NB4 (cell line): ENCODE data around the gene DGKB.

Experiments
- DNase-seq: peaks from one replicate; pipeline ENCODE4 v3.0.0; 2010; ENCODE audit warnings: low read depth
- H3K4me3 ChIP-seq: one replicate; pipeline ENCODE4 v1.5.1; 2011; ENCODE audit warnings: mild to moderate bottlenecking, low read depth, low read length, moderate library complexity
- CTCF ChIP-seq: IDR thresholded peaks from one replicate; pipeline ENCODE4 v1.5.1; 2012; ENCODE audit warnings: low read depth, low read length
- MAX ChIP-seq: IDR thresholded peaks from 2 replicates; pipeline ENCODE4 v1.6.1; 2011; ENCODE audit warnings: low read depth, low read length
- MYC ChIP-seq: IDR thresholded peaks from 2 replicates; pipeline ENCODE4 v1.6.1; 2011; ENCODE audit warnings: low read depth, low read length
- POLR2A ChIP-seq: IDR thresholded peaks from 2 replicates; pipeline ENCODE4 v1.6.1; 2011; ENCODE audit warnings: mild to moderate bottlenecking; ENCODE audit not compliant: insufficient read length; ENCODE audit errors: extremely low read depth

DGKB gene

GRCh38 chr7:14144538-14144937, 758.0 kb downstream of the DGKB start:
- DNase-seq, result no peak
- TF ChIP-seq MYC (no peak), MAX (no peak), POLR2A (no peak), CTCF (no peak)
- H3K4me3 ChIP-seq, result no peak overlapping the region

GRCh38 chr7:14144109-14144508, 758.4 kb downstream of the DGKB start:
- no peak for DNase-seq
- TF ChIP-seq MYC, result no peak
- no peak for TF ChIP-seq MAX
- no peak overlapping the region for H3K4me3 ChIP-seq

- no peak for DNase-seq
- TF ChIP-seq CTCF (no peak), MYC (no peak), MAX (no peak), POLR2A (no peak)
- no peak overlapping the region for H3K4me3 ChIP-seq
Measured at GRCh38 chr7:14137676-14138075, 764.9 kb downstream of the DGKB start.

- DNase-seq, result no peak
- H3K4me3 ChIP-seq, result no peak overlapping the region
- TF ChIP-seq POLR2A, result no peak
- no peak for TF ChIP-seq MAX
- no peak for TF ChIP-seq MYC
- TF ChIP-seq CTCF, result no peak
Measured at GRCh38 chr7:14133752-14134151, 768.8 kb downstream of the DGKB start.

- DNase-seq, result peak; percentile 6
- TF ChIP-seq CTCF (no peak), MYC (no peak), MAX (no peak), POLR2A (no peak)
Measured at GRCh38 chr7:14125998-14126397, 776.6 kb downstream of the DGKB start.

GRCh38 chr7:14124716-14125115, 777.8 kb downstream of the DGKB start:
- DNase-seq, result no peak
- no peak overlapping the region for H3K4me3 ChIP-seq
- TF ChIP-seq MAX (no peak), POLR2A (no peak), MYC (no peak), CTCF (no peak)

More at GRCh38 chr7:14125998-14126397, 776.6 kb downstream of the DGKB start:
- H3K4me3 ChIP-seq, result no peak overlapping the region
